A549 (cell line): ENCODE measurements around the gene STEAP1.

ENCODE experiments used
- CTCF ChIP-seq: fragments of >200 bp; sonication (Bioruptor Twin); formaldehyde crosslinking; IDR thresholded peaks from 3 replicates; pipeline ENCODE4 v1.5.1; 2016
- POLR2A ChIP-seq: IDR thresholded peaks from 2 replicates; pipeline ENCODE4 v1.6.1; 2012; ENCODE audit warnings: mild to moderate bottlenecking, low read length
- RCOR1 ChIP-seq: fragments of 150-350 bp; IDR thresholded peaks from 2 replicates; pipeline ENCODE4 v1.6.1; 2014; ENCODE audit warnings: antibody characterized with exemption, low read length, low read depth

DNA sequence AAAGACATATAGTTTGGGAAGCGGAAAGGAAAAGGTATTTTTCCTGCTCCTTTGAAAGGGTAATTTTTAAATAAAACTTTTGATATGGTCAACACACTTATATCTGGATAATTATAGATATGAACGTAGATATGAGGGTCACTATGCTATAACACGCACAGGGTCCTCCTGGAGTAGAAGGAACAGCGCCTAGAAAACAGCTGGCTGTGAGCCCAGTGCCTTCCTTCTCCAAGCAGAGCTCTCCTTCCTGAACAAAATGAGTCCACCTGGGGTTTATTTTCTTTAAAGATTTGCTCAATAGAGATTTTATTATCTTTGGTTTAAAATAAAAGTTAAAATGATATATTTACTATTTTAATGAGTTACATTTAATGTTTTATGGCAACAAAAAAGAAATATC is 13.1 kb downstream of the STEAP1 start:
- no peak for TF ChIP-seq POLR2A
- TF ChIP-seq RCOR1 = no peak
- no peak for TF ChIP-seq CTCF
